ENCODE measurements around the gene FAM193B. TPM values are rescaled to one million over a fixed set of nuclear protein-coding genes. Genes with fewer than 3 reads are reported as not detected.
"Not testable (repeated sequence)": the region's sequence is repeated elsewhere in the genome, so short reads cannot be mapped to it uniquely, and the experiment has no call there.

Gene FAM193B
- total RNA-seq, 2 experiments from 2014 or later, result 63.6 to 77.7 TPM

- ChIA-PET POLR2A (no interaction called here), CTCF (interaction anchor here (0.6 to 1.8 kb wide), 5 partner anchors 8 to 70 kb away, joined by 3 to 6 read pairs (median 4); no protein-coding TSS in a partner anchor)
- peaks cover 2% of the 10 kb centered on the region for H3K4me1 Mint-ChIP-seq
- DNase-seq (no peak), ATAC-seq (no peak)
- intact Hi-C loops (cut with DNase I, micrococcal nuclease), result no loop called here
- H3K36me3 Mint-ChIP-seq (ENCODE audit: low read depth), result peaks cover 15% of the 10 kb centered on the region
- no peaks in the 10 kb centered on the region for H3K27me3 Mint-ChIP-seq
- H3K27ac Mint-ChIP-seq, result no peak overlapping the region
- no peaks in the 10 kb centered on the region for H3K9me3 Mint-ChIP-seq (ENCODE audit: low read depth)
- H3K4me3 Mint-ChIP-seq, result no peak overlapping the region
Measured at GRCh38 chr5:177537389-177538361, 16.7 kb downstream of the FAM193B start.

GRCh38 chr5:177536386-177536785 is 18.0 kb downstream of the FAM193B start:
- intact Hi-C loops (cut with DNase I, micrococcal nuclease), result no loop called here
- POLR2A ChIA-PET, result no interaction called here
- H3K36me3 Mint-ChIP-seq (ENCODE audit: low read depth), result peaks cover 9% of the 10 kb centered on the region
- no peak for ATAC-seq
- H3K4me1 Mint-ChIP-seq, result peaks cover 2% of the 10 kb centered on the region
- no peak overlapping the region for H3K27ac Mint-ChIP-seq
- H3K27me3 Mint-ChIP-seq, result no peaks in the 10 kb centered on the region
- CTCF ChIA-PET, result interaction anchor here (0.9 kb wide), 1 partner anchor 26 kb away, joined by 3 read pairs; no protein-coding TSS in a partner anchor
- no peak overlapping the region for H3K4me3 Mint-ChIP-seq
- no peaks in the 10 kb centered on the region for H3K9me3 Mint-ChIP-seq (ENCODE audit: low read depth)
- no peak for DNase-seq

GRCh38 chr5:177535125-177535524 is 19.2 kb downstream of the FAM193B start:
- Mint-ChIP-seq H3K9me3 (ENCODE audit: low read depth) (no peaks in the 10 kb centered on the region), H3K27ac (no peak overlapping the region)
- intact Hi-C loops (cut with DNase I, micrococcal nuclease), result no loop called here

GRCh38 chr5:177534433-177534832 is 19.9 kb downstream of the FAM193B start:
- DNase-seq; POLR2A ChIA-PET; H3K9me3 Mint-ChIP-seq (ENCODE audit: low read depth); H3K4me1 Mint-ChIP-seq; H3K4me3 Mint-ChIP-seq; H3K27ac Mint-ChIP-seq; H3K27me3 Mint-ChIP-seq; ATAC-seq; intact Hi-C loops (cut with DNase I, micrococcal nuclease): not testable (repeated sequence)
- CTCF ChIA-PET, result interaction anchor here (0.8 to 1.5 kb wide), 2 partner anchors 10 to 12 kb away, joined by 3 to 5 read pairs; no protein-coding TSS in a partner anchor
- H3K36me3 Mint-ChIP-seq (ENCODE audit: low read depth), result peaks cover 15% of the 10 kb centered on the region

More at GRCh38 chr5:177535125-177535524, 19.2 kb downstream of the FAM193B start:
- DNase-seq (no peak), ATAC-seq (no peak)
- POLR2A ChIA-PET, result no interaction called here
- no peaks in the 10 kb centered on the region for H3K4me1 Mint-ChIP-seq
- CTCF ChIA-PET, result interaction anchor here (0.8 to 1.5 kb wide), 2 partner anchors 10 to 11 kb away, joined by 3 to 5 read pairs; no protein-coding TSS in a partner anchor
- no peaks in the 10 kb centered on the region for H3K27me3 Mint-ChIP-seq
- peaks cover 15% of the 10 kb centered on the region for H3K36me3 Mint-ChIP-seq (ENCODE audit: low read depth)
- H3K4me3 Mint-ChIP-seq, result no peak overlapping the region

- ATAC-seq, result no peak
- ChIA-PET CTCF (interaction anchor here (1.1 to 1.5 kb wide), 2 partner anchors 15 to 129 kb away, joined by 3 to 7 read pairs; no protein-coding TSS in a partner anchor), POLR2A (no interaction called here)
- H3K4me3 Mint-ChIP-seq, result no peak overlapping the region
- H3K36me3 Mint-ChIP-seq (ENCODE audit: low read depth), result peaks cover 13% of the 10 kb centered on the region
- DNase-seq, result no peak
- no peak overlapping the region for H3K27ac Mint-ChIP-seq
- H3K27me3 Mint-ChIP-seq, result no peaks in the 10 kb centered on the region
- H3K9me3 Mint-ChIP-seq (ENCODE audit: low read depth), result no peaks in the 10 kb centered on the region
- H3K4me1 Mint-ChIP-seq, result no peaks in the 10 kb centered on the region
- intact Hi-C loops (cut with DNase I, micrococcal nuclease), result no loop called here
Measured at GRCh38 chr5:177531209-177531940, 23.0 kb downstream of the FAM193B start.

GRCh38 chr5:177530638-177531037 is 23.7 kb downstream of the FAM193B start:
- Mint-ChIP-seq H3K27me3 (no peaks in the 10 kb centered on the region), H3K27ac (no peak overlapping the region), H3K36me3 (ENCODE audit: low read depth) (peaks cover 13% of the 10 kb centered on the region), H3K4me1 (no peaks in the 10 kb centered on the region), H3K4me3 (no peak overlapping the region), H3K9me3 (ENCODE audit: low read depth) (no peaks in the 10 kb centered on the region)
- DNase-seq (no peak), ATAC-seq (no peak)
- ChIA-PET CTCF (interaction anchor here (0.5 to 1.5 kb wide), 2 partner anchors 15 to 211 kb away, joined by 3 to 7 read pairs; no protein-coding TSS in a partner anchor), POLR2A (interaction anchor here (0.6 kb wide), 1 partner anchor 614 kb away, joined by 3 read pairs; no protein-coding TSS in a partner anchor)
- intact Hi-C loops (cut with DNase I, micrococcal nuclease), result no loop called here

GRCh38 chr5:177529247-177530203 is 24.8 kb downstream of the FAM193B start:
- ChIA-PET CTCF (interaction anchor here (0.5 kb wide), 1 partner anchor 210 kb away, joined by 3 read pairs; no protein-coding TSS in a partner anchor), POLR2A (no interaction called here)
- Mint-ChIP-seq H3K4me1 (no peaks in the 10 kb centered on the region), H3K27me3 (no peaks in the 10 kb centered on the region), H3K36me3 (ENCODE audit: low read depth) (peaks cover 13% of the 10 kb centered on the region), H3K27ac (peak overlapping the region; percentile 11), H3K4me3 (no peak overlapping the region), H3K9me3 (ENCODE audit: low read depth) (no peaks in the 10 kb centered on the region)
- intact Hi-C loops (cut with DNase I, micrococcal nuclease), result no loop called here
- no peak for ATAC-seq
- no peak for DNase-seq

- POLR2A ChIA-PET, result no interaction called here
- Mint-ChIP-seq H3K27me3 (no peaks in the 10 kb centered on the region), H3K4me1 (no peaks in the 10 kb centered on the region), H3K27ac (no peak overlapping the region), H3K36me3 (ENCODE audit: low read depth) (peaks cover 10% of the 10 kb centered on the region), H3K4me3 (no peak overlapping the region), H3K9me3 (ENCODE audit: low read depth) (no peaks in the 10 kb centered on the region)
- intact Hi-C loops (cut with DNase I, micrococcal nuclease), result no loop called here
- ATAC-seq, result no peak
- DNase-seq, result no peak
- CTCF ChIA-PET, result no interaction called here
Measured at GRCh38 chr5:177528631-177529030, 25.7 kb downstream of the FAM193B start.

- ChIA-PET POLR2A (interaction anchor here (0.9 kb wide), 1 partner anchor 9 kb away, joined by 3 read pairs; no protein-coding TSS in a partner anchor), CTCF (no interaction called here)
- Mint-ChIP-seq H3K9me3 (ENCODE audit: low read depth) (no peaks in the 10 kb centered on the region), H3K36me3 (ENCODE audit: low read depth) (peaks cover 10% of the 10 kb centered on the region), H3K4me3 (no peak overlapping the region), H3K4me1 (no peaks in the 10 kb centered on the region), H3K27ac (no peak overlapping the region), H3K27me3 (no peaks in the 10 kb centered on the region)
- no peak for DNase-seq
- no peak for ATAC-seq
- intact Hi-C loops (cut with DNase I, micrococcal nuclease), result no loop called here
Measured at GRCh38 chr5:177527595-177527994, 26.8 kb downstream of the FAM193B start.

- H3K4me1 Mint-ChIP-seq, result no peaks in the 10 kb centered on the region
- H3K4me3 Mint-ChIP-seq, result no peak overlapping the region
- intact Hi-C loops (cut with DNase I, micrococcal nuclease), result no loop called here
- CTCF ChIA-PET, result no interaction called here
- H3K9me3 Mint-ChIP-seq (ENCODE audit: low read depth), result no peaks in the 10 kb centered on the region
- ATAC-seq (no peak), DNase-seq (no peak)
- H3K27me3 Mint-ChIP-seq, result no peaks in the 10 kb centered on the region
- no peak overlapping the region for H3K27ac Mint-ChIP-seq
- POLR2A ChIA-PET, result interaction anchor here (0.9 kb wide), 1 partner anchor 8 kb away, joined by 3 read pairs; no protein-coding TSS in a partner anchor
- H3K36me3 Mint-ChIP-seq (ENCODE audit: low read depth), result peaks cover 10% of the 10 kb centered on the region
Measured at GRCh38 chr5:177526791-177527190, 27.6 kb downstream of the FAM193B start.

Data from activated CD4-positive, alpha-beta T cell treated with anti-CD3 and anti-CD28 coated beads for 36 hours (primary cell).